Measurements from ENCODE around the gene CCT5. TPM values are rescaled to one million over a fixed set of nuclear protein-coding genes. Genes with fewer than 3 reads are reported as not detected.
"Not testable (repeated sequence)": the region's sequence is repeated elsewhere in the genome, so short reads cannot be mapped to it uniquely, and the experiment has no call there.

Gene CCT5
- total RNA-seq, 4 donors from 2014 or later: 113 to 208 (median 155) TPM

- H3K4me3 ChIP-seq: no peak overlapping the region
- no peaks in the 10 kb centered on the region for H3K27me3 ChIP-seq
- no peak overlapping the region for H3K27ac ChIP-seq
- WGBS, 2 donors (ENCODE audit: low coverage in 1 of 2): 87 to 93% methylated on average over 9 of the region's 12 CpGs
- no peak for ATAC-seq
- peaks cover 0 to under 1% (median 0%) of the 10 kb centered on the region in 3 donors for H3K4me1 ChIP-seq
- TF ChIP-seq EP300 (IDR thresholded peaks at IDR 0.05): no peak
- no peak for TF ChIP-seq POLR2AphosphoS5 (IDR thresholded peaks at IDR 0.05)
- TF ChIP-seq POLR2A (IDR thresholded peaks at IDR 0.05): no peak
- H3K36me3 ChIP-seq: peaks cover 0 to 29% of the 10 kb centered on the region in 2 donors
- no peaks in the 10 kb centered on the region for H3K9me3 ChIP-seq
Measured at GRCh38 chr5:10278658-10279279, 28.7 kb downstream of the CCT5 start.

- no peaks in the 10 kb centered on the region for H3K27me3 ChIP-seq
- H3K4me3 ChIP-seq: no peak overlapping the region
- no peak for TF ChIP-seq POLR2A (IDR thresholded peaks at IDR 0.05)
- no peak for TF ChIP-seq POLR2AphosphoS5 (IDR thresholded peaks at IDR 0.05)
- no peak overlapping the region for H3K27ac ChIP-seq
- no peak for ATAC-seq
- whole genome bisulfite sequencing, 2 donors (ENCODE audit: low coverage in 1 of 2): 82 to 96% methylated on average over 2 of the region's 4 CpGs
- H3K9me3 ChIP-seq: no peaks in the 10 kb centered on the region
- peaks cover 0 to 29% of the 10 kb centered on the region in 2 donors for H3K36me3 ChIP-seq
- H3K4me1 ChIP-seq: peaks cover 0 to 7% (median 0%) of the 10 kb centered on the region in 3 donors
Measured at GRCh38 chr5:10279328-10279727, 29.2 kb downstream of the CCT5 start.

- 78 to 96% methylated on average over 6 to 7 of the region's 7 CpGs for WGBS, 2 donors (ENCODE audit: low coverage in 1 of 2)
- H3K36me3 ChIP-seq: peaks cover 0 to 29% of the 10 kb centered on the region in 2 donors
- H3K27ac ChIP-seq: no peak overlapping the region
- peaks cover 0 to 8% (median 0%) of the 10 kb centered on the region in 3 donors for H3K4me1 ChIP-seq
- H3K27me3 ChIP-seq: no peaks in the 10 kb centered on the region
- TF ChIP-seq EP300 (IDR thresholded peaks at IDR 0.05): no peak
- TF ChIP-seq CTCF (IDR thresholded peaks at IDR 0.05): no peak
- ATAC-seq: no peak
- no peaks in the 10 kb centered on the region for H3K9me3 ChIP-seq
- no peak overlapping the region for H3K4me3 ChIP-seq
Measured at GRCh38 chr5:10279925-10280720, 30.0 kb downstream of the CCT5 start.

GRCh38 chr5:10283927-10284635 is 34.0 kb downstream of the CCT5 start:
- TF ChIP-seq EP300 (IDR thresholded peaks at IDR 0.05) (no peak), CTCF (IDR thresholded peaks at IDR 0.05) (peak; percentile 85 to 97 (median 85))
- 22 to 25% methylated on average over 13 to 17 of the region's 17 CpGs for WGBS, 2 donors (ENCODE audit: low coverage in 1 of 2)
- ATAC-seq: peak; percentile 88
- peaks cover 0 to 8% (median 0%) of the 10 kb centered on the region in 3 donors for H3K4me1 ChIP-seq
- no peak overlapping the region for H3K27ac ChIP-seq
- no peaks in the 10 kb centered on the region for H3K27me3 ChIP-seq
- peaks cover 0 to 54% of the 10 kb centered on the region in 2 donors for H3K36me3 ChIP-seq
- H3K4me3 ChIP-seq: no peak overlapping the region
- H3K9me3 ChIP-seq: no peaks in the 10 kb centered on the region

- not testable (repeated sequence) for H3K4me3 ChIP-seq, H3K27ac ChIP-seq, ATAC-seq, H3K4me1 ChIP-seq, H3K27me3 ChIP-seq, H3K9me3 ChIP-seq
- H3K36me3 ChIP-seq: peaks cover 0 to 55% of the 10 kb centered on the region in 2 donors
- 81 to 89% methylated on average over 5 to 8 of the region's 8 CpGs for WGBS, 2 donors (ENCODE audit: low coverage in 1 of 2)
Measured at GRCh38 chr5:10285362-10285761, 35.3 kb downstream of the CCT5 start.

- no peak overlapping the region for H3K27ac ChIP-seq
- 88 to 94% methylated on average over 2 of the region's 6 CpGs for WGBS, 2 donors (ENCODE audit: low coverage in 1 of 2)
- H3K27me3 ChIP-seq: no peaks in the 10 kb centered on the region
- H3K4me1 ChIP-seq: peaks cover 0 to 8% (median 0%) of the 10 kb centered on the region in 3 donors
- H3K4me3 ChIP-seq: no peak overlapping the region
- no peaks in the 10 kb centered on the region for H3K9me3 ChIP-seq
- TF ChIP-seq EP300 (IDR thresholded peaks at IDR 0.05): no peak
- TF ChIP-seq POLR2A (IDR thresholded peaks at IDR 0.05): no peak
- TF ChIP-seq POLR2AphosphoS5 (IDR thresholded peaks at IDR 0.05): no peak
- no peak for TF ChIP-seq CTCF (IDR thresholded peaks at IDR 0.05)
- H3K36me3 ChIP-seq: peaks cover 0 to 52% of the 10 kb centered on the region in 2 donors
- ATAC-seq: peak; percentile 52
Measured at GRCh38 chr5:10286162-10286861, 36.2 kb downstream of the CCT5 start.
